A549 (cell line): ENCODE data around the gene ATP9A. TPM values are rescaled to one million over a fixed set of nuclear protein-coding genes. Genes with fewer than 3 reads are reported as not detected.

ENCODE experiments used
- ATAC-seq, 2 experiments: fragments of 200-7000 bp in 1 of 2; fragments of >200 bp in 1 of 2; cut with Nextera tagmentation in 1 of 2; cut with Tn5 transposase in 1 of 2; 3 replicates each; pipeline versions ENCODE4 v1.8.0 to v1.9.1; 2018 to 2020; ENCODE audit warnings: mild to moderate bottlenecking in 1 of 2, moderate library complexity in 1 of 2
- CTCF ChIA-PET: fragments of 300-600 bp; sonication (Branson Sonifier 250); formaldehyde crosslinking; extraction: SDS; loops from one replicate; lab custom pipeline; 2021; ENCODE audit warnings: antibody characterized with exemption, inconsistent platforms; lab: Yijun Ruan, JAX
- POLR2A ChIA-PET: fragments of 350-600 bp; formaldehyde crosslinking; extraction: SDS; loops from one replicate; lab custom pipeline; 2021; ENCODE audit warnings: antibody characterized with exemption, inconsistent platforms; lab: Yijun Ruan, JAX
- DNase-seq, 2 experiments: peaks; one replicate each; pipeline versions ENCODE4 v3.0.0 to v3.0.0-alpha.2; 2011 to 2016; ENCODE audit warnings: low read depth in 1 of 2, low spot score in 1 of 2
- FAIRE-seq: peaks from 2 replicates; lab custom pipeline; 2011; peaks lifted over from hg19 to GRCh38; lab: Jason Lieb, UNC
- H3K27ac ChIP-seq, 2 experiments: fragments of >200 bp; sonication (Bioruptor Twin); formaldehyde crosslinking; 3 replicates each; pipeline ENCODE4 v1.5.1; 2016 to 2017
- H3K4me1 ChIP-seq: fragments of >200 bp; sonication (Bioruptor Twin); formaldehyde crosslinking; 3 replicates; pipeline ENCODE4 v1.6.1; 2016
- H3K4me2 ChIP-seq: fragments of >200 bp; sonication (Bioruptor Twin); formaldehyde crosslinking; 3 replicates; pipeline ENCODE4 v1.6.1; 2016
- H3K4me3 ChIP-seq: fragments of >200 bp; sonication (Bioruptor Twin); formaldehyde crosslinking; 3 replicates; pipeline ENCODE4 v1.5.1; 2016
- H3K9me3 ChIP-seq: fragments of >200 bp; sonication (Bioruptor Twin); formaldehyde crosslinking; 3 replicates; pipeline ENCODE4 v1.6.1; 2016
- CEBPB ChIP-seq, 2 experiments: fragments of >200 bp in 1 of 2; sonication (Bioruptor Twin) in 1 of 2; formaldehyde crosslinking in 1 of 2; IDR thresholded peaks; 2 replicates each; pipeline ENCODE4 v1.6.1; 2012 to 2016
- CHD4 ChIP-seq: fragments of 200-600 bp; sonication (generic); IDR thresholded peaks from 2 replicates; pipeline ENCODE4 v1.6.1; 2016; ENCODE audit warnings: antibody characterized with exemption, mild to moderate bottlenecking, borderline replicate concordance
- EHF ChIP-seq: fragments of 250-450 bp; sonication (Bioruptor Pico); IDR thresholded peaks from 2 replicates; pipeline ENCODE4 v1.5.0; 2020; ENCODE audit warnings: mild to moderate bottlenecking
- EHMT2 ChIP-seq: fragments of 200-600 bp; sonication (generic); IDR thresholded peaks from 2 replicates; pipeline ENCODE4 v1.6.1; 2016; ENCODE audit warnings: antibody characterized with exemption, low read depth, mild to moderate bottlenecking, moderate library complexity
- FOSB ChIP-seq: fragments of 250-450 bp; sonication (Bioruptor Pico); IDR thresholded peaks from 2 replicates; pipeline ENCODE4 v1.5.0; 2020; ENCODE audit warnings: mild to moderate bottlenecking, moderate library complexity
- FOSL2 ChIP-seq, 2 experiments: fragments of 450-650 bp in 1 of 2; fragments of >200 bp in 1 of 2; sonication (Bioruptor Twin) in 1 of 2; formaldehyde crosslinking; IDR thresholded peaks; 2 replicates each; pipeline versions ENCODE4 v1.5.0 to v1.6.1; 2016 to 2020; ENCODE audit warnings: mild to moderate bottlenecking in 1 of 2, moderate library complexity in 1 of 2
- FOXS1 ChIP-seq: fragments of 250-450 bp; sonication (Bioruptor Pico); IDR thresholded peaks from 2 replicates; pipeline ENCODE4 v1.5.0; 2020; ENCODE audit warnings: mild to moderate bottlenecking, moderate library complexity
- GATA3 ChIP-seq: IDR thresholded peaks from 2 replicates; pipeline ENCODE4 v1.6.1; 2012; ENCODE audit warnings: borderline replicate concordance
- HOXB5 ChIP-seq: fragments of 250-450 bp; sonication (Bioruptor Pico); IDR thresholded peaks from 2 replicates; pipeline ENCODE4 v1.5.0; 2020; ENCODE audit warnings: mild to moderate bottlenecking, moderate library complexity
- JUN ChIP-seq, 2 experiments: fragments of >200 bp; sonication (Bioruptor Twin); formaldehyde crosslinking; IDR thresholded peaks; 2 replicates in 1 of 2; 3 replicates in 1 of 2; pipeline ENCODE4 v1.6.1; 2016 to 2017
- JUNB ChIP-seq: fragments of >200 bp; sonication (Bioruptor Twin); formaldehyde crosslinking; IDR thresholded peaks from 2 replicates; pipeline ENCODE4 v1.6.1; 2016
- KDM1A ChIP-seq: fragments of 200-600 bp; sonication (generic); IDR thresholded peaks from 2 replicates; pipeline ENCODE4 v1.6.1; 2016; ENCODE audit warnings: low read depth, mild to moderate bottlenecking
- KDM5A ChIP-seq: fragments of 200-600 bp; sonication (generic); IDR thresholded peaks from 2 replicates; pipeline ENCODE4 v1.6.1; 2016; ENCODE audit warnings: antibody characterized with exemption, mild to moderate bottlenecking
- MAX ChIP-seq: IDR thresholded peaks from 2 replicates; pipeline ENCODE4 v1.6.1; 2012
- MAZ ChIP-seq: fragments of 150-350 bp; IDR thresholded peaks from 2 replicates; pipeline ENCODE4 v1.6.1; 2014; ENCODE audit warnings: antibody characterized with exemption, low read depth, low read length, borderline replicate concordance
- MYC ChIP-seq: IDR thresholded peaks from 2 replicates; pipeline ENCODE4 v1.6.1; 2012; ENCODE audit warnings: mild to moderate bottlenecking, inconsistent platforms, low read length, improper control_type of control experiment, borderline replicate concordance
- NR3C1 ChIP-seq: fragments of >200 bp; sonication (Bioruptor Twin); formaldehyde crosslinking; IDR thresholded peaks from 3 replicates; pipeline ENCODE4 v1.6.1; 2017
- PHF8 ChIP-seq: fragments of 200-600 bp; sonication (generic); IDR thresholded peaks from 2 replicates; pipeline ENCODE4 v1.6.1; 2016; ENCODE audit warnings: low read depth, mild to moderate bottlenecking, antibody characterized with exemption, moderate library complexity, borderline replicate concordance
- RAD21 ChIP-seq, 2 experiments: fragments of >200 bp in 1 of 2; sonication (Bioruptor Twin) in 1 of 2; formaldehyde crosslinking in 1 of 2; IDR thresholded peaks in 1 of 2; conservative IDR thresholded peaks in 1 of 2; 2 replicates in 1 of 2; 3 replicates in 1 of 2; pipeline ENCODE4 v1.6.1; 2012 to 2018; ENCODE audit warnings: inconsistent platforms in 1 of 2
- RFX5 ChIP-seq: fragments of 450-650 bp; IDR thresholded peaks from 2 replicates; pipeline ENCODE4 v1.7.1; 2014; ENCODE audit warnings: antibody characterized with exemption, mild to moderate bottlenecking, moderate library complexity
- RNF2 ChIP-seq: fragments of 200-600 bp; sonication (generic); IDR thresholded peaks from 2 replicates; pipeline ENCODE4 v1.6.1; 2016; ENCODE audit warnings: low read depth, mild to moderate bottlenecking, antibody characterized with exemption, moderate library complexity, borderline replicate concordance
- SMC3 ChIP-seq: fragments of >200 bp; sonication (Bioruptor Twin); formaldehyde crosslinking; IDR thresholded peaks from 3 replicates; pipeline ENCODE4 v1.6.1; 2018; ENCODE audit warnings: inconsistent platforms
- TFCP2L1 ChIP-seq: fragments of 250-450 bp; sonication (Bioruptor Pico); IDR thresholded peaks from 2 replicates; pipeline ENCODE4 v1.5.0; 2021; ENCODE audit warnings: mild to moderate bottlenecking
- ZC3H11A ChIP-seq: fragments of 450-650 bp; IDR thresholded peaks from 2 replicates; pipeline ENCODE4 v1.6.1; 2014; ENCODE audit warnings: antibody characterized with exemption, mild to moderate bottlenecking
- WGBS: methylation state at CpG from one replicate; pipeline ENCODE4 v1.1.6; 2017; ENCODE audit errors: missing lambda C conversion rate; 5-methylcytosine and 5-hydroxymethylcytosine counted together
- polyA plus RNA-seq, 4 experiments: library from polyadenylated mRNA; depleted of rRNA in 3 of 4; stranded (reverse); fragments of >200 nt; fragmentation: RNase III in 1 of 4; extraction: RNeasy Plus Mini Kit Qiagen cat#74134 plus additional on column Dnase treatment in 1 of 4; gene quantifications; 2 replicates in 3 of 4; 3 replicates in 1 of 4; pipeline ENCODE4 v1.2.3, GENCODE V29; 2011 to 2017
- TF ChIP-seq, protein P1 (sequence below): fragments of >200 bp; sonication (Bioruptor Twin); formaldehyde crosslinking; IDR thresholded peaks from 2 replicates; pipeline ENCODE4 v1.6.1; 2016
- TF ChIP-seq, protein P2 (sequence below): fragments of 150-350 bp; IDR thresholded peaks from 2 replicates; pipeline ENCODE4 v1.6.1; 2014; ENCODE audit warnings: low read depth, mild to moderate bottlenecking, low read length
- TF ChIP-seq, protein P3 (sequence below): fragments of 200-600 bp; sonication (generic); IDR thresholded peaks from 2 replicates; pipeline ENCODE4 v1.6.1; 2016; ENCODE audit warnings: antibody characterized with exemption, mild to moderate bottlenecking, moderate library complexity

Gene ATP9A
- polyA plus RNA-seq, 2 of the 4 experiments (the other 2 are of a cell fraction): 9.9 to 23.6 TPM

DNA sequence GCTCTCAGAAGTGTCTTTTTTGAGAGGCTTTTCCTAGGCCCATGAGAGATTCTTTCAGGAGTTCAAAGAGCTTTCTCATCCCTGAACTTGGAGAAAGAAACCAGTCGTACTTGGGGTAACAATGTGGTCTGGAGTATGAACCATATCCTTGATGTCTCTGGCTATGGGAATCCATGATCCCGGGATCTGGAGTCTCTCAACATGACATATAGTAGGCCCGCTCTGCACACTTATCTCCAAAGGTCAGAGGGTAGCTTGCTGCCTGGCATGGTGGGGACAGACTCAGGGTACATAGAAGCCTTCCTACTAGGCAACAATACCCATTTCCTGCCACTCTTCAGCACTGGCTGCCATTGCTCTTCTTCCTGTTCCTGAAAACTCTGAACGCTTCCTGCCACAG, 183.5 kb downstream of the ATP9A start:
- Histone ChIP-seq H3K4me2 (no peak overlapping the region), H3K9me3 (no peaks in the 10 kb centered on the region), H3K4me3 (no peak overlapping the region), H3K4me1 (peaks cover 7% of the 10 kb centered on the region; the same call in 1 of the 3 replicates), H3K27ac (peak overlapping the region in 1 of 2 experiments; percentile 19; a peak in 1 of 6 replicates)
- TF ChIP-seq FOSB (CRISPR knock-in tag): no peak
- no peak for TF ChIP-seq PHF8
- no peak for TF ChIP-seq MAX
- no peak for TF ChIP-seq FOXS1 (CRISPR knock-in tag)
- no peak for TF ChIP-seq FOSL2 (IDR thresholded peaks at IDR 0.05)
- TF ChIP-seq FOSL2 (CRISPR knock-in tag; IDR thresholded peaks at IDR 0.05): no peak
- TF ChIP-seq JUNB: no peak
- no peak for TF ChIP-seq MYC
- no peak for TF ChIP-seq CEBPB (IDR thresholded peaks at IDR 0.05)
- TF ChIP-seq, protein P1, sequence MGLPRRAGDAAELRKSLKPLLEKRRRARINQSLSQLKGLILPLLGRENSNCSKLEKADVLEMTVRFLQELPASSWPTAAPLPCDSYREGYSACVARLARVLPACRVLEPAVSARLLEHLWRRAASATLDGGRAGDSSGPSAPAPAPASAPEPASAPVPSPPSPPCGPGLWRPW: no peak
- TF ChIP-seq RFX5: no peak
- TF ChIP-seq GATA3: no peak
- POLR2A ChIA-PET: interaction anchor here (0.5 kb wide), 1 partner anchor 175 kb away, joined by 6 read pairs; no protein-coding TSS in a partner anchor
- DNase-seq (no peak), ATAC-seq (no peak), FAIRE-seq (no peak)
- CTCF ChIA-PET: interaction anchor here (1.1 to 5.7 kb wide), 3 partner anchors 11 to 597 kb away, joined by 3 to 43 read pairs (median 11); no protein-coding TSS in a partner anchor
- WGBS: 83% methylated on average over 4 of the region's 4 CpGs

DNA sequence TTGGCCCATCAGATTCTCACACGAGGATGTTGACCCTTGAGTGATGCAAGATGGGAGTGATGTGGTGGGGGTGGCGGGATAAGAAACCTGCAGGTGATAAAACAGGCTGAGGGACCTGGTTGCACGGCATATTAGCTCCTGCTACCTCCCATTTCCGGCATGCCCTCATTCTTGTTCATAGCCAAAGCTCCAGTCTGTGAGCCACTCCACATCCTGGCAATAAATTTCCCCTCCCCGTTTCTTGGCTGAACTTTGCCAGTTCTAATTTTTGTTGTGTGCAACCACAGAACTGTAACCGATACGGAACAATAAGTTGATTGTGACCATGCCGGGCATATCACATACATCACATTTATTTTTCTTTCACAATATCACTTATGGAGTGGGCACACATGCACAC, 184.1 kb downstream of the ATP9A start:
- 75% methylated on average over 8 of the region's 8 CpGs for WGBS
- DNase-seq (no peak), FAIRE-seq (no peak), ATAC-seq (no peak)
- H3K4me2 ChIP-seq: no peak overlapping the region
- no peak overlapping the region for H3K4me3 ChIP-seq
- H3K9me3 ChIP-seq: no peaks in the 10 kb centered on the region
- TF ChIP-seq TFCP2L1 (CRISPR knock-in tag) (no peak), RNF2 (no peak), FOSL2 (IDR thresholded peaks at IDR 0.05) (no peak), FOSL2 (CRISPR knock-in tag; IDR thresholded peaks at IDR 0.05) (no peak), KDM5A (no peak), ZC3H11A (no peak)
- TF ChIP-seq, protein P2, sequence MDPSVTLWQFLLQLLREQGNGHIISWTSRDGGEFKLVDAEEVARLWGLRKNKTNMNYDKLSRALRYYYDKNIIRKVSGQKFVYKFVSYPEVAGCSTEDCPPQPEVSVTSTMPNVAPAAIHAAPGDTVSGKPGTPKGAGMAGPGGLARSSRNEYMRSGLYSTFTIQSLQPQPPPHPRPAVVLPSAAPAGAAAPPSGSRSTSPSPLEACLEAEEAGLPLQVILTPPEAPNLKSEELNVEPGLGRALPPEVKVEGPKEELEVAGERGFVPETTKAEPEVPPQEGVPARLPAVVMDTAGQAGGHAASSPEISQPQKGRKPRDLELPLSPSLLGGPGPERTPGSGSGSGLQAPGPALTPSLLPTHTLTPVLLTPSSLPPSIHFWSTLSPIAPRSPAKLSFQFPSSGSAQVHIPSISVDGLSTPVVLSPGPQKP: no peak
- TF ChIP-seq, protein P3, sequence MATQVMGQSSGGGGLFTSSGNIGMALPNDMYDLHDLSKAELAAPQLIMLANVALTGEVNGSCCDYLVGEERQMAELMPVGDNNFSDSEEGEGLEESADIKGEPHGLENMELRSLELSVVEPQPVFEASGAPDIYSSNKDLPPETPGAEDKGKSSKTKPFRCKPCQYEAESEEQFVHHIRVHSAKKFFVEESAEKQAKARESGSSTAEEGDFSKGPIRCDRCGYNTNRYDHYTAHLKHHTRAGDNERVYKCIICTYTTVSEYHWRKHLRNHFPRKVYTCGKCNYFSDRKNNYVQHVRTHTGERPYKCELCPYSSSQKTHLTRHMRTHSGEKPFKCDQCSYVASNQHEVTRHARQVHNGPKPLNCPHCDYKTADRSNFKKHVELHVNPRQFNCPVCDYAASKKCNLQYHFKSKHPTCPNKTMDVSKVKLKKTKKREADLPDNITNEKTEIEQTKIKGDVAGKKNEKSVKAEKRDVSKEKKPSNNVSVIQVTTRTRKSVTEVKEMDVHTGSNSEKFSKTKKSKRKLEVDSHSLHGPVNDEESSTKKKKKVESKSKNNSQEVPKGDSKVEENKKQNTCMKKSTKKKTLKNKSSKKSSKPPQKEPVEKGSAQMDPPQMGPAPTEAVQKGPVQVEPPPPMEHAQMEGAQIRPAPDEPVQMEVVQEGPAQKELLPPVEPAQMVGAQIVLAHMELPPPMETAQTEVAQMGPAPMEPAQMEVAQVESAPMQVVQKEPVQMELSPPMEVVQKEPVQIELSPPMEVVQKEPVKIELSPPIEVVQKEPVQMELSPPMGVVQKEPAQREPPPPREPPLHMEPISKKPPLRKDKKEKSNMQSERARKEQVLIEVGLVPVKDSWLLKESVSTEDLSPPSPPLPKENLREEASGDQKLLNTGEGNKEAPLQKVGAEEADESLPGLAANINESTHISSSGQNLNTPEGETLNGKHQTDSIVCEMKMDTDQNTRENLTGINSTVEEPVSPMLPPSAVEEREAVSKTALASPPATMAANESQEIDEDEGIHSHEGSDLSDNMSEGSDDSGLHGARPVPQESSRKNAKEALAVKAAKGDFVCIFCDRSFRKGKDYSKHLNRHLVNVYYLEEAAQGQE: no peak
- H3K27ac ChIP-seq: no peak overlapping the region
- ChIA-PET POLR2A (interaction anchor here (0.5 kb wide), 1 partner anchor 174 kb away, joined by 6 read pairs; no protein-coding TSS in a partner anchor), CTCF (interaction anchor here (0.7 to 5.7 kb wide), 4 partner anchors 11 to 198 kb away, joined by 3 to 43 read pairs (median 4); no protein-coding TSS in a partner anchor)
- H3K4me1 ChIP-seq: peaks cover 7% of the 10 kb centered on the region; the same call in 1 of the 3 replicates

DNA sequence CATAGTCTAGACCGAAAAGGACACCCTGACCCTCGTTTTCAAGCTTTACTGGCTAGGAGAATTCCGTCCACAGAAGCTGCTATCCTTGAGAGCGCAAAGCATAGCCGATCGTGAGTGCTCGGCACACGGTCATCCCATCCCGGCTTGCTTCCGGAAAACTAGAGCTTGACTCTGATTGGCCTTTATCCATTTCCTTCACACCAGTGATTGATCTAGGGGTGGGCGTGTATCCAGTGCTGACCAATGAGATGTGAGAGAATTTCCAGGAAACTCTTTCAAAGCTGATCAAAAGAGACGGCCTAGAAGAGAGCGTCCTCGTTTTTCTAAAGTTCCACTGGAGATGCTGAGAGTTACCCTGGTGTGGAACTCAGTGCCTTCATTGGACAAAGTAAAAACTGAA, 184.7 kb downstream of the ATP9A start:
- Histone ChIP-seq H3K4me3 (no peak overlapping the region), H3K4me2 (no peak overlapping the region), H3K27ac (no peak overlapping the region), H3K4me1 (peaks cover 7% of the 10 kb centered on the region; the same call in 1 of the 3 replicates), H3K9me3 (no peaks in the 10 kb centered on the region)
- ChIA-PET CTCF (interaction anchor here (0.7 to 5.7 kb wide), 7 partner anchors 12 to 596 kb away, joined by 3 to 43 read pairs (median 3); no protein-coding TSS in a partner anchor), POLR2A (no interaction called here)
- FAIRE-seq (no peak), DNase-seq (no peak), ATAC-seq (no peak)
- WGBS: 82% methylated on average over 14 of the region's 14 CpGs
- TF ChIP-seq CHD4 (no peak), MAZ (no peak), NR3C1 (no peak), RFX5 (no peak), SMC3 (no peak), EHMT2 (no peak), RAD21 (conservative IDR thresholded peaks at IDR 0.05 in 1 of 2, IDR thresholded peaks at IDR 0.05 in 1 of 2) (no peak), HOXB5 (CRISPR knock-in tag) (no peak), FOXS1 (CRISPR knock-in tag) (no peak), GATA3 (no peak), JUN (IDR thresholded peaks at IDR 0.05) (no peak), KDM1A (no peak), EHF (no peak)
- TF ChIP-seq, protein P1: no peak
